Measurements from ENCODE around the gene TCHHL1.

Gene TCHHL1

DNA sequence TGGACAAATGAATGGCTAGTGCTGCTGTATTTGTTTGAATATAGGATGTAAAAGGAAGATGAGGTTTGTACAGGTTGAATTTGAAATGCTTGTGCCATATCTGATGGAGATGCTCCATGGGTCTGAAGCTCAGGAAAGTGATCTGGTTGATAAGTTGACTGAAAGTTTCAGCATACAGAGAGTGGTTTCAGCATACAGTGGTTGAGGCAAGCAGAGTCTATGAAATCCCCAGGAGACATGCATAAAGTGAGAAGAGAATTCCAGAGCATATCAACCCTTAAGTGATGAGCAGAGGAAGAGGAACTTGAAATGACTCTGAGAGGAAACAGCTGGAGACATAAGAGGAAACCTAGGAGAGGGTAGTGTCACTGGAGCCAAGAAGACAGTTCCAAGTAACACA, 21.7 kb downstream of the TCHHL1 start:
- no peaks in the 10 kb centered on the region for H3K4me1 ChIP-seq (ENCODE audit: insufficient read depth, insufficient read length)
- no peaks in the 10 kb centered on the region for H3K36me3 ChIP-seq (ENCODE audit: insufficient read depth, insufficient read length, low read length)
- H3K9me3 ChIP-seq (ENCODE audit: insufficient read depth, low read length) = no peaks in the 10 kb centered on the region
- no peak for DNase-seq (ENCODE audit: low read depth, low spot score)
- H3K4me3 ChIP-seq (ENCODE audit: insufficient read length, low read depth) = no peak overlapping the region
- H3K27me3 ChIP-seq (ENCODE audit: insufficient read depth, insufficient read length) = no peaks in the 10 kb centered on the region
- no peak for TF ChIP-seq SUZ12 (IDR thresholded peaks at IDR 0.05; ENCODE audit: extremely low read depth, insufficient read depth, insufficient read length)
- TF ChIP-seq ZNF274 (IDR thresholded peaks at IDR 0.05; ENCODE audit: low read depth, low read length) = no peak
- no peak for TF ChIP-seq YY1 (IDR thresholded peaks at IDR 0.05; ENCODE audit: insufficient read depth, insufficient read length)
- no peak overlapping the region for H3K9ac ChIP-seq (ENCODE audit: insufficient read length, low read depth)

DNA sequence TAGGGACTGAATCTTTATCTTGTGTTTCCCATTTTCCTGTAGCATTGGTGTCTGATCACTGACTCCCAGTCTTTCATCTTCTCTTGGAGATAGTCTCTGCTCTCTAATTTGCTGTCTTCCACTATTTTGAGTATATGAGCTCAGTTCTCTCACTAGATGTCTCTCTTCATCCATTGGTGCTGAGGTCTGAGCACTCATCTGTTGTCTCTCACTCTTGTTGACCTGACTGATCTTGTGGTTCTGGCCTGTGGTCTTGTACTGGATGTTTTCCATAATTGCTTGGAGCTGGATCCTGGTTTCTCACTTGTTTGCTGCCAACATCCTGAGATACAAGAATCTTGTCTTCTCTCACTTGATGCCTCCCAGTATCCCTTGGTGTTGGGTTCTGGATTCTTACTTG, 26.9 kb downstream of the TCHHL1 start:
- no peaks in the 10 kb centered on the region for H3K27me3 ChIP-seq (ENCODE audit: insufficient read depth, insufficient read length)
- H3K9me3 ChIP-seq (ENCODE audit: insufficient read depth, low read length) = no peaks in the 10 kb centered on the region
- H3K36me3 ChIP-seq (ENCODE audit: insufficient read depth, insufficient read length, low read length) = no peaks in the 10 kb centered on the region
- no peaks in the 10 kb centered on the region for H3K4me1 ChIP-seq (ENCODE audit: insufficient read depth, insufficient read length)
- no peak overlapping the region for H3K9ac ChIP-seq (ENCODE audit: insufficient read length, low read depth)
- no peak overlapping the region for H3K4me3 ChIP-seq (ENCODE audit: insufficient read length, low read depth)
- no peak for TF ChIP-seq ZNF274 (IDR thresholded peaks at IDR 0.05; ENCODE audit: low read depth, low read length)
- no peak for TF ChIP-seq YY1 (IDR thresholded peaks at IDR 0.05; ENCODE audit: insufficient read depth, insufficient read length)
- TF ChIP-seq SUZ12 (IDR thresholded peaks at IDR 0.05; ENCODE audit: extremely low read depth, insufficient read depth, insufficient read length) = no peak
- DNase-seq (ENCODE audit: low read depth, low spot score) = no peak

DNA sequence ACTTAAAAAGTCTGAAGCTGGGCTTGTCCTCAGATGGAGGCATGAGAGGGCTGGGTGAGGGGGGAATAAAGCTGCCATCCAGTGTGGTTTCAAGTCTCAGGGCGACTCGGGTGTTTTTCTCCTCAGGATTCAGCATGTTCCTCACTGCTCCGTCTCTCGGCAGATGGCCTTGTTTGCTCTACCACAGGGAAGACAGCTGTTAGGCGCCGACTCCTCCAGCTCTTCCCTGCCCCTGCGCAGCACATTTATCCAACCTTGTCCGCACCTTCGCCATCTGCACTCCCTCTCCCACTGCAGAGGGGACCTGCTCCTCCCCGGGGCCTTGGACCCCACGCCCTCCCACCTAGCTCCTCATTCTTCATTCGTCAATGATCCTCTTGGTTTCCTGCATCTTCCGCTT, 35.5 kb downstream of the TCHHL1 start:
- Histone ChIP-seq H3K9ac (ENCODE audit: insufficient read length, low read depth) (no peak overlapping the region), H3K4me1 (ENCODE audit: insufficient read depth, insufficient read length) (no peaks in the 10 kb centered on the region), H3K4me3 (ENCODE audit: insufficient read length, low read depth) (no peak overlapping the region), H3K9me3 (ENCODE audit: insufficient read depth, low read length) (no peaks in the 10 kb centered on the region), H3K36me3 (ENCODE audit: insufficient read depth, insufficient read length, low read length) (no peaks in the 10 kb centered on the region), H3K27me3 (ENCODE audit: insufficient read depth, insufficient read length) (peaks cover 12% of the 10 kb centered on the region)
- TF ChIP-seq SUZ12 (IDR thresholded peaks at IDR 0.05; ENCODE audit: extremely low read depth, insufficient read depth, insufficient read length) (no peak), YY1 (IDR thresholded peaks at IDR 0.05; ENCODE audit: insufficient read depth, insufficient read length) (no peak), ZNF274 (IDR thresholded peaks at IDR 0.05; ENCODE audit: low read depth, low read length) (no peak)
- DNase-seq (ENCODE audit: low read depth, low spot score) = no peak

DNA sequence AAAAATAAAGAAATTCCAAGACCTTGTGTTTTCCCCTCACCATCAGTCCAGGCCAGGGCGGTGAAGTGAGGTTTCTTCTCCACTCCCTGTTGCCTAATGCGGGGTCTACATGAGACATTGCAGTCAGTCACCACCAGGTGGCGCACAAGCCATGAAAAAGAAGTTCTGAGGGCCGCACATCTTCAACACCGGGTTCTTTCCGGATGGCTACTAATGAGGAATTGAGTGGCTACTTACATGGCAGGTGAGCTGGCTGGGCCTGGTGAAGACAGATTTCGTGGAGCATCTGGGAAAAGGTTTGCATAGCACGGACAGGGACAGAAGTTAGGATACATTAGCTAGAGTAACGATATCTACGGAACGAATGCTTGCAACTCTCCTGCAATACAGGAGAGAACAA, 36.3 kb downstream of the TCHHL1 start:
- H3K9me3 ChIP-seq (ENCODE audit: insufficient read depth, low read length) = no peaks in the 10 kb centered on the region
- H3K36me3 ChIP-seq (ENCODE audit: insufficient read depth, insufficient read length, low read length) = no peaks in the 10 kb centered on the region
- peaks cover 12% of the 10 kb centered on the region for H3K27me3 ChIP-seq (ENCODE audit: insufficient read depth, insufficient read length)
- no peaks in the 10 kb centered on the region for H3K4me1 ChIP-seq (ENCODE audit: insufficient read depth, insufficient read length)
- TF ChIP-seq ZNF274 (IDR thresholded peaks at IDR 0.05; ENCODE audit: low read depth, low read length) (no peak), YY1 (IDR thresholded peaks at IDR 0.05; ENCODE audit: insufficient read depth, insufficient read length) (no peak), SUZ12 (IDR thresholded peaks at IDR 0.05; ENCODE audit: extremely low read depth, insufficient read depth, insufficient read length) (no peak)
- peak; percentile 87 for DNase-seq (ENCODE audit: low read depth, low spot score)
- no peak overlapping the region for H3K9ac ChIP-seq (ENCODE audit: insufficient read length, low read depth)
- H3K4me3 ChIP-seq (ENCODE audit: insufficient read length, low read depth) = no peak overlapping the region

DNA sequence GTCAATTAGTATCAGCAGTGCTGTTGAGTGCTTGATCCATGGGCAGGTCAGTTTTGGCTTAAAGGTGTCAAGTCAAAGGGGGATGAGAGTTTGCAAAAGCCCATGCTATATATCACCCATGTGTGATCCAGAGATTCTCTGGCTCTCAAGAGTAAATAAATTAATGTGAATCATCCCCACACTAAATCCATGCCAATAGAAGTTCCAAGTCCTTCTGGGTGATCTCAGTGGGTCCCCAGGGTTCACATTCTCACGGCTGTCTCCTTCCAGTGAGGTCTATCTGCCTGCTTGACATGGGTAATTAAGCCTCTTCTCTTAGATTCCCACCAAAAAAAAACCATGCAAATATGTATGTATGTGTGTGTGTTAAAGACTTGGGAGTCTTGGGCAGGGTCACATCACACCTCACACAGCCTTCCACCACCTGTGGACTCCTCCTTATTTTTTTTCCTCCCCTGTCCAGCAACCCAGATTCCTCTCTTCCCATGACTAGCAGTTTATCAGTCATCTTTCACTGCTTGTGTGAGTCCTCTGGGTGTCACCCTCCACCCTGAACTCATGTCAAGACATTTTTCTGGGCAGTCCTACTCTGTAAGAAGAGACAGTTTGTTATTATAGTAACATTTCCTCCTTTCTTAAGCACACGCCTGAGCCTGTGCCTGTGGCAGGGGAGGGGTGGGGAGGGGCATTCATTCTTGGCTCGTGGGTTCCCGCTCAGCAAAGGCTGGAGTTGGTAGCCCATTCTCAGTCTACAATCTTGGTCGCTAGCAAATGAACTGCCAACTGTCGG, 37.8 kb downstream of the TCHHL1 start:
- Histone ChIP-seq H3K27me3 (ENCODE audit: insufficient read depth, insufficient read length) (peaks cover 12% of the 10 kb centered on the region), H3K9me3 (ENCODE audit: insufficient read depth, low read length) (no peaks in the 10 kb centered on the region), H3K4me1 (ENCODE audit: insufficient read depth, insufficient read length) (no peaks in the 10 kb centered on the region), H3K9ac (ENCODE audit: insufficient read length, low read depth) (no peak overlapping the region), H3K36me3 (ENCODE audit: insufficient read depth, insufficient read length, low read length) (no peaks in the 10 kb centered on the region), H3K4me3 (ENCODE audit: insufficient read length, low read depth) (no peak overlapping the region)
- TF ChIP-seq ZNF274 (IDR thresholded peaks at IDR 0.05; ENCODE audit: low read depth, low read length) = no peak
- TF ChIP-seq YY1 (IDR thresholded peaks at IDR 0.05; ENCODE audit: insufficient read depth, insufficient read length) = no peak
- TF ChIP-seq SUZ12 (IDR thresholded peaks at IDR 0.05; ENCODE audit: extremely low read depth, insufficient read depth, insufficient read length) = no peak
- DNase-seq (ENCODE audit: low read depth, low spot score) = no peak

DNA sequence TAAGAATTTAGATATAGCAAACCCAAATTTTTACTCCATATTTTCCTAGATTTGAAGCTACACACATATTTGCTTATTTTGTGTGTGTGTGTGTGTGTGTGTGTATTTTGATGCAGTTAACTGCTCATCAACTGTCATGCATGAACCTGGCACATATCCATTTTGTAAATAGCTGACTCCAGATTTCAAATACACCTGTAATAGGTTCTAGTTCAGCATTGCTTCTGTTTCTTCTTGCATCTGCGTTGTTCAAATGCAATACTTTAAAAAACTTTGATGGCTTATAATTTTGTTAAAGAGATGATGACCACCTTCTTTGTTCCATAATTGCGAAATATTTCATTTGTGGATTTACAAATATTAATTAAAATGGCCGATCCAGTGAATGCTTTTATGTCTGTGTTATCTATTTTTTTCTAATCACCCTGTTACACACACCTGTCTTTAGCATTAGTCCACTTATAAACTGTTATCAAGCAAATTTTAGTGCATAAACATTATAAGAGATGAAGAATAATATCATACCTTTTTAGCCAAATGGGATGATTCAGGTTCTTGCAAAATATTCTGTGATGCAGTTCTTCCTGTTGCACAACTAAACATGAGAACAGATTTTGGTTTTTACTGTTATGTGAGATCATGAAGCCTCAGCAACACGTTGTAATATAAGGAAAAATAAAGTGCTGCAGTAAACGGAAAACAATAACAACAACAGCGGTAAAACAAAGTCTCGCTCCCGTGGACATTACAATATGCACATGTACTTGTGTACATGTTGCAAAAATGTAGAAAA, 39.4 kb downstream of the TCHHL1 start:
- no peak for DNase-seq (ENCODE audit: low read depth, low spot score)
- Histone ChIP-seq H3K4me1 (ENCODE audit: insufficient read depth, insufficient read length) (no peaks in the 10 kb centered on the region), H3K9ac (ENCODE audit: insufficient read length, low read depth) (no peak overlapping the region), H3K9me3 (ENCODE audit: insufficient read depth, low read length) (no peaks in the 10 kb centered on the region), H3K27me3 (ENCODE audit: insufficient read depth, insufficient read length) (peaks cover 12% of the 10 kb centered on the region), H3K4me3 (ENCODE audit: insufficient read length, low read depth) (no peak overlapping the region), H3K36me3 (ENCODE audit: insufficient read depth, insufficient read length, low read length) (no peaks in the 10 kb centered on the region)
- no peak for TF ChIP-seq SUZ12 (IDR thresholded peaks at IDR 0.05; ENCODE audit: extremely low read depth, insufficient read depth, insufficient read length)

DNA sequence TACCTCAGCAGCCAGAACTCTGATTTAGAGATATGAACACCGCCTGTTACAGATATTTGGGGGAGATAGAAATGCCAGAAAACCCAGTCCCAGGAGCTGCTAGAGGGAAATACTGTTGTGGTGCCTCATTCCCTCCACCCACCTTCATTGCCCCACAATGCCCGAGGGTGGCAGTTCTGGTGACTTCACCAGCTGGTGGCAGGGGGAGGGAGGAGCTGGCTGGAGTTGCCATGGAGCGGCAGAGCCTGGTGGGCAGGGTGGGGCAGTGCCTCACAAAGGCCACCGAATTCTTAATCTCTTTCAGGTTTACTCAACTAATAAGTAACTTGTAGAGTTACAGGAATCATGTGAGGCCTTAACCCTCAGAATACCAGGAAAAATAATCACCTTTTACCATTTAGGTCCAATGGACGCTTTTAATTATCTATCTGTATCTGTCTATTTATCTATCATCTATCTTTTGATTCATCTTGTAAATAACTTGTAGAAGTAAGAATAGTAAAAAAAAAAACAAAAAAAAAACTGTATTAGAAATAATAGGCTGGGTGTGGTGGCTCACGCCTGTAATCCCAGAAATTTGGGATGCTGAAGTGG, 40.4 kb downstream of the TCHHL1 start:
- peaks cover 10% of the 10 kb centered on the region for H3K27me3 ChIP-seq (ENCODE audit: insufficient read depth, insufficient read length)
- no peak for DNase-seq (ENCODE audit: low read depth, low spot score)
- no peaks in the 10 kb centered on the region for H3K4me1 ChIP-seq (ENCODE audit: insufficient read depth, insufficient read length)
- H3K9me3 ChIP-seq (ENCODE audit: insufficient read depth, low read length) = no peaks in the 10 kb centered on the region
- no peaks in the 10 kb centered on the region for H3K36me3 ChIP-seq (ENCODE audit: insufficient read depth, insufficient read length, low read length)
- H3K9ac ChIP-seq (ENCODE audit: insufficient read length, low read depth) = peak overlapping the region; percentile 79
- TF ChIP-seq ZNF274 (IDR thresholded peaks at IDR 0.05; ENCODE audit: low read depth, low read length) (no peak), YY1 (IDR thresholded peaks at IDR 0.05; ENCODE audit: insufficient read depth, insufficient read length) (no peak), SUZ12 (IDR thresholded peaks at IDR 0.05; ENCODE audit: extremely low read depth, insufficient read depth, insufficient read length) (no peak)
- H3K4me3 ChIP-seq (ENCODE audit: insufficient read length, low read depth) = peak overlapping the region; percentile 5

Measured in NT2/D1 (cell line).